ENCODE measurements around the gene SLX4IP.

SLX4IP gene

DNA sequence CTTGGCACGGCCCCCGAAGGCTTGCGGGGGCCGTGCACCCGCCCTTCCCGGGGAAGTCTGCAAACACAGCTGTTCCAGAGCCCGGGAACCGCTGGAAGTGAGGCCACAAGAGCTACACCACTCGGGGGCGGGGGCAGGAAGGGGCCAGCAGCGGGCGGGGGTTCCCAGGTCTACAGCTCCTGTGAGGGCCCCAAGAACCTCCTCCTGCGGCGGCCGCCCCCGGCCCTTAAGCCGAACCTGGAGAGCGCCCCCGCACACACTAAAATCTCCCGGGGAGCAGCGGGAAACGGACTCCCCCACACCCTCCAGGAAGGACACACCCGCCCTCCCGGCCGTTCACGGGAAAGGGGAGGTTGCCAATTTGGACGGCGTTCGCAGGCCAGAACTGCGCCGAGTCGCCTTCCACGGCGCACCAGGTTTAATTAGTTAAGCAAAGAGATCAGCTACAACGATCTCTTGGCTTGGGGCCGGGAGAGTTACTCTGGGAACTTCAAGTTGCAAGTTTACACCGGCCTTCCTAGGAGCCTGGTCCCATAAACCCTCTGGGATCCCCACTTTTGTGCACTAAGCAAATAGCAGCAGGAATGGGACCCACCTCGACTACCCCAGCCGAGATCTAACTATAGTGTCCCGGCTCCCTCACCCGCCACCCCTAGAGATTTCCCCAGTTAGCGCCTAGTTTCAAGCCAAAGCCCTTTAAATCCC is 237.0 kb downstream of the SLX4IP start:
- H3K4me3 ChIP-seq (ENCODE audit: low read depth, low read length) = peak overlapping the region; percentile 92
- DNase-seq (ENCODE audit: low read depth) = peak; percentile 45
- TF ChIP-seq CTCF (IDR thresholded peaks at IDR 0.05; ENCODE audit: insufficient read depth, low read depth, low read length, missing control alignments) = no peak

- TF ChIP-seq CTCF (IDR thresholded peaks at IDR 0.05; ENCODE audit: insufficient read depth, low read depth, low read length, missing control alignments) = no peak
- peak; percentile 71 for DNase-seq (ENCODE audit: low read depth)
- H3K4me3 ChIP-seq (ENCODE audit: low read depth, low read length) = peak overlapping the region; percentile 92
These were observed 237.6 kb downstream of the SLX4IP start for GRCh38 chr20:10672624-10673127.

GRCh38 chr20:10673176-10673841 is 238.2 kb downstream of the SLX4IP start:
- peak; percentile 46 for DNase-seq (ENCODE audit: low read depth)
- no peak for TF ChIP-seq CTCF (IDR thresholded peaks at IDR 0.05; ENCODE audit: insufficient read depth, low read depth, low read length, missing control alignments)

GRCh38 chr20:10673842-10674683 is 239.0 kb downstream of the SLX4IP start, which contains the start of gene JAG1:
TSS of gene JAG1 (minus strand) at chr20:10673999. CDS start at chr20:10673530, 469 bp downstream.
- DNase-seq (ENCODE audit: low read depth) = peak; percentile 94
- no peak for TF ChIP-seq CTCF (IDR thresholded peaks at IDR 0.05; ENCODE audit: insufficient read depth, low read depth, low read length, missing control alignments)
- peak within 1 kb of the TSS; percentile 92 for H3K4me3 ChIP-seq (ENCODE audit: low read depth, low read length)

More at GRCh38 chr20:10673176-10673841, 238.2 kb downstream of the SLX4IP start:
- H3K4me3 ChIP-seq (ENCODE audit: low read depth, low read length) = peak overlapping the region; percentile 92

- peak overlapping the region; percentile 92 for H3K4me3 ChIP-seq (ENCODE audit: low read depth, low read length)
- peak; percentile 84 for DNase-seq (ENCODE audit: low read depth)
- TF ChIP-seq CTCF (IDR thresholded peaks at IDR 0.05; ENCODE audit: insufficient read depth, low read depth, low read length, missing control alignments) = peak; percentile 82
These were observed 239.8 kb downstream of the SLX4IP start for GRCh38 chr20:10674684-10675449.

- TF ChIP-seq CTCF (IDR thresholded peaks at IDR 0.05; ENCODE audit: insufficient read depth, low read depth, low read length, missing control alignments) = no peak
- no peak overlapping the region for H3K4me3 ChIP-seq (ENCODE audit: low read depth, low read length)
- no peak for DNase-seq (ENCODE audit: low read depth)
These were observed 240.3 kb downstream of the SLX4IP start for GRCh38 chr20:10675450-10675848.

Measured in GM12865 (cell line).